Keratinocyte (primary cell): ENCODE measurements around the gene ATG2B. TPM values are rescaled to one million over a fixed set of nuclear protein-coding genes. Genes with fewer than 3 reads are reported as not detected.

ENCODE experiments used
- DNase-seq: peaks from one replicate; pipeline ENCODE4 v3.0.0-alpha.2; 2011; ENCODE audit warnings: low read depth, missing footprints, low spot score
- FAIRE-seq: peaks from 2 replicates; lab custom pipeline; 2011; peaks lifted over from hg19 to GRCh38; lab: Jason Lieb, UNC
- H2AFZ ChIP-seq: 2 replicates; pipeline ENCODE4 v1.6.0; 2012; ENCODE audit warnings: low read length, control low read depth, inconsistent platforms; ENCODE audit not compliant: control insufficient read depth
- H3K27ac ChIP-seq: 2 replicates; pipeline ENCODE4 v1.5.1; 2011; ENCODE audit warnings: low read length; ENCODE audit not compliant: control insufficient read depth, insufficient read depth
- H3K27me3 ChIP-seq: 3 replicates; pipeline ENCODE4 v1.6.0; 2011; ENCODE audit warnings: low read length; ENCODE audit not compliant: control insufficient read depth, insufficient read depth; ENCODE audit errors: extremely low read depth
- H3K36me3 ChIP-seq, 2 experiments: 2 replicates in 1 of 2; 3 replicates in 1 of 2; pipeline ENCODE4 v1.5.1; 2011; ENCODE audit warnings: low read length in 2 of 2, mild to moderate bottlenecking in 1 of 2; ENCODE audit not compliant: control insufficient read depth in 2 of 2, insufficient read depth in 2 of 2; ENCODE audit errors: extremely low read depth in 1 of 2
- H3K4me1 ChIP-seq: 3 replicates; pipeline ENCODE4 v1.5.1; 2011; ENCODE audit warnings: low read length; ENCODE audit not compliant: control insufficient read depth, insufficient read depth; ENCODE audit errors: extremely low read depth
- H3K4me2 ChIP-seq: 3 replicates; pipeline ENCODE4 v1.6.0; 2011; ENCODE audit warnings: low read depth, low read length; ENCODE audit not compliant: control insufficient read depth, insufficient read depth; ENCODE audit errors: extremely low read depth
- H3K4me3 ChIP-seq, 3 experiments: fragments of 200-600 bp in 1 of 3; sonication (generic) in 1 of 3; 2 replicates in 2 of 3; 3 replicates in 1 of 3; pipeline ENCODE4 v1.5.1; 2011 to 2016; ENCODE audit warnings: low read length in 3 of 3, mild to moderate bottlenecking in 3 of 3, control low read depth in 2 of 3, inconsistent platforms in 1 of 3, low read depth in 1 of 3, mixed read lengths in 1 of 3, mixed run types in 1 of 3, moderate library complexity in 1 of 3; ENCODE audit not compliant: control insufficient read depth in 2 of 3, insufficient read depth in 2 of 3; ENCODE audit errors: extremely low read depth in 1 of 3
- H3K79me2 ChIP-seq: 2 replicates; pipeline ENCODE4 v1.6.0; 2012; ENCODE audit warnings: low read length; ENCODE audit not compliant: control insufficient read depth, insufficient read depth
- H3K9ac ChIP-seq: 3 replicates; pipeline ENCODE4 v1.6.0; 2011; ENCODE audit warnings: low read length; ENCODE audit not compliant: control insufficient read depth, insufficient read depth; ENCODE audit errors: extremely low read depth
- H3K9me1 ChIP-seq: 3 replicates; pipeline ENCODE4 v1.6.0; 2011; ENCODE audit warnings: low read length; ENCODE audit not compliant: control insufficient read depth, insufficient read depth; ENCODE audit errors: extremely low read depth
- H3K9me3 ChIP-seq: 2 replicates; pipeline ENCODE4 v1.5.1; 2012; ENCODE audit warnings: low read depth, low read length; ENCODE audit not compliant: control insufficient read depth
- H4K20me1 ChIP-seq: 3 replicates; pipeline ENCODE4 v1.6.0; 2011; ENCODE audit warnings: low read length; ENCODE audit not compliant: control insufficient read depth, insufficient read depth; ENCODE audit errors: extremely low read depth
- CTCF ChIP-seq, 3 experiments: IDR thresholded peaks in 1 of 3; conservative IDR thresholded peaks in 1 of 3; optimal IDR thresholded peaks in 1 of 3; 2 replicates in 2 of 3; 3 replicates in 1 of 3; pipeline versions ENCODE3 to v1.5.1; 2011; ENCODE audit warnings: low read length in 3 of 3, mild to moderate bottlenecking in 3 of 3, moderate library complexity in 2 of 3, control low read depth in 1 of 3, inconsistent platforms in 1 of 3; ENCODE audit not compliant: insufficient read depth in 2 of 3; ENCODE audit errors: extremely low read depth in 1 of 3
- EZH2 ChIP-seq: IDR thresholded peaks from one replicate; pipeline ENCODE4 v1.6.1; 2012; ENCODE audit warnings: inconsistent platforms, mild to moderate bottlenecking, low read length, moderate library complexity
- dilution Hi-C: fragments of 300-500 bp; cut with MboI; formaldehyde crosslinking; loops from one replicate; pipeline ENCODE4 v1.7.0; 2020; ENCODE audit warnings: low sequenced_read_pairs; ENCODE audit not compliant: extremely low pct_ligation_motif_present
- polyA plus RNA-seq, 5 experiments: library from polyadenylated mRNA; depleted of rRNA in 3 of 5; stranded (reverse) in 3 of 5; stranded (forward) in 1 of 5; unstranded in 1 of 5; fragments of >200 nt; gene quantifications; 1 replicate in 1 of 5; 2 replicates in 3 of 5; 3 replicates in 1 of 5; pipeline versions ENCODE4 v1.2.1 to v1.2.3, GENCODE V29; 2011 to 2012; ENCODE audit warnings: missing spikeins in 2 of 5, low read depth in 1 of 5, low replicate concordance in 1 of 5

Gene ATG2B
- polyA plus RNA-seq, 1 donor (not counting 4 experiments of a cell fraction or from before 2014, with no cell fraction given): 11.4 TPM

GRCh38 chr14:96338551-96338950, 24.6 kb downstream of the ATG2B start:
- Histone ChIP-seq H3K9me3 (no peaks in the 10 kb centered on the region), H3K79me2 (no peaks in the 10 kb centered on the region), H3K27ac (no peak overlapping the region), H3K4me3 (no peak overlapping the region), H3K27me3 (no peaks in the 10 kb centered on the region), H3K9me1 (no peaks in the 10 kb centered on the region), H3K9ac (no peak overlapping the region), H3K36me3 (peaks cover 0 to 4% of the 10 kb centered on the region in 2 experiments), H4K20me1 (no peaks in the 10 kb centered on the region), H2AFZ (no peak overlapping the region), H3K4me2 (no peak overlapping the region), H3K4me1 (no peaks in the 10 kb centered on the region)
- dilution Hi-C loops: no loop called here
- FAIRE-seq (no peak), DNase-seq (no peak)
- TF ChIP-seq CTCF (optimal IDR thresholded peaks at IDR 0.05 in 1 of 3, IDR thresholded peaks at IDR 0.05 in 1 of 3, conservative IDR thresholded peaks at IDR 0.05 in 1 of 3; ENCODE audit: extremely low read depth in 1 of 3, insufficient read depth in 2 of 3, low read length in 3 of 3) (no peak), EZH2 (no peak)

GRCh38 chr14:96324219-96324618, 38.9 kb downstream of the ATG2B start:
- Histone ChIP-seq H3K9me1 (no peaks in the 10 kb centered on the region), H4K20me1 (no peaks in the 10 kb centered on the region), H3K4me3 (no peak overlapping the region), H3K4me1 (no peaks in the 10 kb centered on the region), H2AFZ (no peak overlapping the region), H3K9me3 (no peaks in the 10 kb centered on the region), H3K79me2 (no peaks in the 10 kb centered on the region), H3K27ac (no peak overlapping the region), H3K9ac (no peak overlapping the region), H3K36me3 (peaks cover 0 to 3% of the 10 kb centered on the region in 2 experiments), H3K4me2 (no peak overlapping the region), H3K27me3 (no peaks in the 10 kb centered on the region)
- dilution Hi-C loops: no loop called here
- TF ChIP-seq CTCF (optimal IDR thresholded peaks at IDR 0.05 in 1 of 3, IDR thresholded peaks at IDR 0.05 in 1 of 3, conservative IDR thresholded peaks at IDR 0.05 in 1 of 3; ENCODE audit: extremely low read depth in 1 of 3, insufficient read depth in 2 of 3, low read length in 3 of 3) (no peak), EZH2 (no peak)
- DNase-seq (no peak), FAIRE-seq (no peak)
